Mammary epithelial cell (primary cell): Measurements from ENCODE around the gene ISM1.

Experiments used
- CTCF ChIP-seq, 2 donors: IDR thresholded peaks in 1 of 2; conservative IDR thresholded peaks in 1 of 2; 2 replicates each; pipeline ENCODE4 v1.5.1; 2011 to 2012; ENCODE audit warnings: inconsistent platforms in 2 of 2, low read length in 2 of 2, mild to moderate bottlenecking in 2 of 2, control low read depth in 1 of 2, low read depth in 1 of 2; ENCODE audit not compliant: insufficient read depth in 1 of 2; ENCODE audit errors: extremely low read depth in 1 of 2
- EZH2 ChIP-seq: IDR thresholded peaks from 2 replicates; pipeline ENCODE4 v1.6.1; 2012; ENCODE audit warnings: low read length, inconsistent platforms, borderline replicate concordance

- no peak for TF ChIP-seq CTCF (conservative IDR thresholded peaks at IDR 0.05 in 1 of 2, IDR thresholded peaks at IDR 0.05 in 1 of 2; ENCODE audit: extremely low read depth in 1 of 2, insufficient read depth in 1 of 2, low read depth in 1 of 2, low read length in 2 of 2)
- no peak for TF ChIP-seq EZH2
Observed at GRCh38 chr20:13271977-13272975, 51.2 kb downstream of the ISM1 start.
